ENCODE results near the gene PEX10. TPM values are rescaled to one million over a fixed set of nuclear protein-coding genes. Genes with fewer than 3 reads are reported as not detected.

PEX10 gene
- total RNA-seq, 1 experiment from 2014 or later, result 36.1 TPM

DNA sequence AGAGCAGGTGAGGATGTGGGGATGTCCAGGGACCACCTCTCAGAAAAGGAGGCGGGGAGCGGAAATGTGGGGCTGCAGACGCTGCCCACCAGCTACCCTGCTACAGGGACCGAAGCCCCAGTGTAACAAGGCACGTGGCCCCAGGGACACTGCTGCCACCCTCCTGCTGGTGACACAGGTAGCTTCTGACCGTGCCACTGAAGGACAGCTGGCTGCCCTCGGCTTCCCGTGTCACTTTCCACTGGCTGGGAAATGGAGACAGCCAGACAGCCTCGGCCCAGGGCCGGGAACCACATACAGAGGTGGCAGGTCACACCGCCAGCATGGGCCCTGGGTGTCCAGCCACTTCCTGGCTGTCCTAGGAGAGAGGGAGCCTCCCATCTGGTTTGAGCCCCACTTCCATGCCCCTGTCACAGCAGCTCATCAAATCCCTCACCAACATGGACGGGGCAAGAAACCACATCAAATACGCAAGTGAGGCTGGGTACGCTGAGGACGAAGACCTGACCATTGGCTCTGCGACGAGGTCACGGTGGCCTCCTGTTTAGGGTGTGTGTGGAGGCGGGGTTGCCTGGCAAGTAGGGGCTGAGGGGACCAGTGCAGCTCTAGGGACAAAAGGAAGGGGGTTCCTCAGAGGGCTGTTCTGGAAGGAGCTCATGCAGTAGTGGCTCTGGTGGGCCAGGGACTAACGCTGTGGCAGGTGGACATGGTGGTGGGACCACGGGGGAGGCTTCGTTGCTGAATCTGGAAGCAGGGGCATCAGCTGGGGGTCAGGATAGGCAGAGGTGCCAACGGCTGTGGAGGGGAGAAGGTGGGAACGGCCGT lies 5.0 kb downstream of the PEX10 start:
- ChIA-PET POLR2A (interaction anchor here (0.6 to 1.5 kb wide), 3 partner anchors 11 to 72 kb away, joined by 3 to 5 read pairs (median 4); no protein-coding TSS in a partner anchor), CTCF (interaction anchor here (0.6 to 0.8 kb wide), 2 partner anchors 212 to 858 kb away, joined by 3 read pairs; no protein-coding TSS in a partner anchor)
- no TSS peak for BruUV-seq (replicated peaks)
- Mint-ChIP-seq H3K9me3 (ENCODE audit: unreplicated experiment) (no peaks in the 10 kb centered on the region), H3K4me1 (ENCODE audit: insufficient read depth, unreplicated experiment) (no peaks in the 10 kb centered on the region), H3K4me3 (ENCODE audit: unreplicated experiment) (no peak overlapping the region), H3K36me3 (ENCODE audit: insufficient read depth, unreplicated experiment) (peaks cover 36% of the 10 kb centered on the region), H3K27ac (ENCODE audit: low read depth, unreplicated experiment) (no peak overlapping the region), H3K27me3 (ENCODE audit: insufficient read depth, unreplicated experiment) (no peaks in the 10 kb centered on the region)
- no peak for DNase-seq (ENCODE audit: unreplicated experiment)
- intact Hi-C loops (cut with micrococcal nuclease), result no loop called here
- no peak for TF ChIP-seq CTCF (IDR thresholded peaks at IDR 0.05; ENCODE audit: unreplicated experiment)

GRCh38 chr1:2406451-2407041 lies 5.8 kb downstream of the PEX10 start:
- no peak for DNase-seq (ENCODE audit: unreplicated experiment)
- Mint-ChIP-seq H3K27me3 (ENCODE audit: insufficient read depth, unreplicated experiment) (no peaks in the 10 kb centered on the region), H3K4me1 (ENCODE audit: insufficient read depth, unreplicated experiment) (no peaks in the 10 kb centered on the region), H3K27ac (ENCODE audit: low read depth, unreplicated experiment) (no peak overlapping the region), H3K9me3 (ENCODE audit: unreplicated experiment) (no peaks in the 10 kb centered on the region), H3K4me3 (ENCODE audit: unreplicated experiment) (no peak overlapping the region), H3K36me3 (ENCODE audit: insufficient read depth, unreplicated experiment) (peaks cover 44% of the 10 kb centered on the region)
- ChIA-PET POLR2A (interaction anchor here (1.1 to 1.4 kb wide), 2 partner anchors 10 to 12 kb away, joined by 3 to 5 read pairs; no protein-coding TSS in a partner anchor), CTCF (interaction anchor here (0.6 to 0.8 kb wide), 2 partner anchors 211 to 857 kb away, joined by 3 read pairs; no protein-coding TSS in a partner anchor)
- intact Hi-C loops (cut with micrococcal nuclease), result no loop called here
- BruUV-seq (replicated peaks), result no TSS peak
- no peak for TF ChIP-seq CTCF (IDR thresholded peaks at IDR 0.05; ENCODE audit: unreplicated experiment)

- no peaks in the 10 kb centered on the region for H3K9me3 Mint-ChIP-seq (ENCODE audit: unreplicated experiment)
- H3K36me3 Mint-ChIP-seq (ENCODE audit: insufficient read depth, unreplicated experiment), result peaks cover 50% of the 10 kb centered on the region
- no peak for TF ChIP-seq CTCF (IDR thresholded peaks at IDR 0.05; ENCODE audit: unreplicated experiment)
- intact Hi-C loops (cut with micrococcal nuclease), result no loop called here
- no peak overlapping the region for H3K27ac Mint-ChIP-seq (ENCODE audit: low read depth, unreplicated experiment)
- POLR2A ChIA-PET, result interaction anchor here (0.9 to 1.4 kb wide), 2 partner anchors 11 to 14 kb away, joined by 3 to 4 read pairs; partner anchors contain the start of genes MORN1 and RER1
- no peak overlapping the region for H3K4me3 Mint-ChIP-seq (ENCODE audit: unreplicated experiment)
- CTCF ChIA-PET, result no interaction called here
- no peaks in the 10 kb centered on the region for H3K4me1 Mint-ChIP-seq (ENCODE audit: insufficient read depth, unreplicated experiment)
- no peak for DNase-seq (ENCODE audit: unreplicated experiment)
- H3K27me3 Mint-ChIP-seq (ENCODE audit: insufficient read depth, unreplicated experiment), result no peaks in the 10 kb centered on the region
- no TSS peak for BruUV-seq (replicated peaks)
Measured at GRCh38 chr1:2405588-2406295, 6.6 kb downstream of the PEX10 start.
